SK-N-SH (cell line): ENCODE measurements around the gene MYO9A. TPM values are rescaled to one million over a fixed set of nuclear protein-coding genes. Genes with fewer than 3 reads are reported as not detected.

ENCODE experiments used
- CTCF ChIA-PET: fragments of 300-600, 350-600 bp; formaldehyde crosslinking; extraction: SDS; loops from one replicate; lab custom pipeline; 2021; lab: Yijun Ruan, JAX
- POLR2A ChIA-PET: fragments of 350-600 bp; sonication (Branson Sonifier 250); formaldehyde crosslinking; extraction: SDS; loops from one replicate; lab custom pipeline; 2020; ENCODE audit warnings: antibody characterized with exemption, inconsistent platforms; lab: Yijun Ruan, JAX
- DNase-seq: peaks from one replicate; pipeline ENCODE4 v3.0.0; 2012
- H2AFZ ChIP-seq: fragments of 200-600 bp; sonication (generic); 2 replicates; pipeline ENCODE4 v1.8.1; 2016; ENCODE audit warnings: antibody characterized with exemption, mild to moderate bottlenecking, low read depth
- H3F3A ChIP-seq: fragments of 200-600 bp; sonication (generic); replicated peaks from 2 replicates; pipeline ENCODE3; 2016; ENCODE audit warnings: antibody characterized with exemption, mild to moderate bottlenecking; ENCODE audit not compliant: insufficient read depth
- H3K27ac ChIP-seq, 2 experiments: fragments of 200-500 bp in 1 of 2; fragments of 200-600 bp in 1 of 2; sonication (Bioruptor generic) in 1 of 2; sonication (generic), shearing (Covaris generic) in 1 of 2; 2 replicates each; pipeline versions ENCODE4 v1.5.1 to v1.6.1; 2014 to 2016; ENCODE audit warnings: low read depth in 2 of 2, inconsistent platforms in 1 of 2, low read length in 1 of 2, mild to moderate bottlenecking in 1 of 2, mixed read lengths in 1 of 2
- H3K27me3 ChIP-seq: fragments of 200-600 bp; sonication (generic), shearing (Covaris generic); 2 replicates; pipeline ENCODE4 v1.6.1; 2016; ENCODE audit warnings: mixed run types; ENCODE audit not compliant: insufficient read depth
- H3K36me3 ChIP-seq, 2 experiments: fragments of 200-500 bp in 1 of 2; fragments of 200-600 bp in 1 of 2; sonication (Bioruptor generic) in 1 of 2; sonication (generic) in 1 of 2; replicated peaks in 1 of 2; 2 replicates each; pipeline versions ENCODE3 to v1.5.1; 2014 to 2016; ENCODE audit warnings: low read length in 1 of 2, mild to moderate bottlenecking in 1 of 2; ENCODE audit not compliant: insufficient read depth in 2 of 2, control insufficient read depth in 1 of 2
- H3K4me1 ChIP-seq, 2 experiments: fragments of 200-500 bp in 1 of 2; fragments of 200-600 bp in 1 of 2; sonication (Bioruptor generic) in 1 of 2; sonication (generic), shearing (Covaris generic) in 1 of 2; 2 replicates each; pipeline versions ENCODE4 v1.5.1 to v1.6.1; 2014 to 2016; ENCODE audit warnings: low read depth in 1 of 2, low read length in 1 of 2, mixed run types in 1 of 2; ENCODE audit not compliant: insufficient read depth in 2 of 2, control insufficient read depth in 1 of 2
- H3K4me2 ChIP-seq: fragments of 200-600 bp; sonication (generic), shearing (Covaris generic); 2 replicates; pipeline ENCODE4 v1.6.1; 2017; ENCODE audit warnings: mixed run types
- H3K4me3 ChIP-seq, 2 experiments: fragments of 200-500 bp in 1 of 2; fragments of 200-600 bp in 1 of 2; sonication (Bioruptor generic) in 1 of 2; sonication (generic), shearing (Covaris generic) in 1 of 2; 2 replicates each; pipeline versions ENCODE4 v1.5.1 to v1.8.1; 2014 to 2016; ENCODE audit warnings: low read depth in 2 of 2, inconsistent platforms in 1 of 2, low read length in 1 of 2, mild to moderate bottlenecking in 1 of 2, mixed read lengths in 1 of 2, moderate library complexity in 1 of 2
- H3K79me2 ChIP-seq: fragments of 200-600 bp; sonication (generic); 2 replicates; pipeline ENCODE4 v1.8.1; 2017; ENCODE audit warnings: mild to moderate bottlenecking; ENCODE audit not compliant: insufficient read depth
- H3K9ac ChIP-seq: fragments of 200-600 bp; sonication (generic); 2 replicates; pipeline ENCODE4 v1.6.1; 2017; ENCODE audit warnings: mixed run types
- H3K9me2 ChIP-seq: fragments of 200-600 bp; sonication (generic); 2 replicates; pipeline ENCODE4 v1.6.1; 2017; ENCODE audit warnings: mixed run types
- H3K9me3 ChIP-seq: fragments of 200-600 bp; sonication (generic); 2 replicates; pipeline ENCODE4 v1.6.1; 2017; ENCODE audit warnings: mixed run types, mild to moderate bottlenecking, moderate library complexity
- H4K20me1 ChIP-seq: fragments of 200-600 bp; sonication (generic); 2 replicates; pipeline ENCODE4 v1.6.1; 2017; ENCODE audit warnings: mild to moderate bottlenecking, mixed run types; ENCODE audit not compliant: insufficient read depth
- CHD2 ChIP-seq: fragments of 150-350 bp; IDR thresholded peaks from 2 replicates; pipeline ENCODE4 v1.6.1; 2018; ENCODE audit warnings: low read length; ENCODE audit not compliant: partially characterized antibody
- ELF1 ChIP-seq: IDR thresholded peaks from 2 replicates; pipeline ENCODE4 v1.4.0; 2012
- FOSL2 ChIP-seq: IDR thresholded peaks from 2 replicates; pipeline ENCODE4 v1.4.0; 2012; ENCODE audit warnings: low read depth, mild to moderate bottlenecking, moderate library complexity, borderline replicate concordance
- GATA2 ChIP-seq: sonication (generic); formaldehyde crosslinking; IDR thresholded peaks from 2 replicates; pipeline ENCODE4 v1.5.0; 2020; ENCODE audit warnings: mild to moderate bottlenecking, missing genetic modification reagents
- MEF2A ChIP-seq: IDR thresholded peaks from 2 replicates; pipeline ENCODE4 v1.4.0; 2012; ENCODE audit warnings: low read depth, borderline replicate concordance
- NFIC ChIP-seq: IDR thresholded peaks from 2 replicates; pipeline ENCODE4 v1.4.0; 2012; ENCODE audit warnings: borderline replicate concordance
- SIN3A ChIP-seq: IDR thresholded peaks from 2 replicates; pipeline ENCODE4 v1.6.1; 2012; ENCODE audit warnings: low read depth, mild to moderate bottlenecking, low read length, moderate library complexity, borderline replicate concordance
- SMC3 ChIP-seq: IDR thresholded peaks from 2 replicates; pipeline ENCODE4 v1.6.1; 2012; ENCODE audit warnings: low read depth, low read length, improper control_type of control experiment
- TAF1 ChIP-seq: IDR thresholded peaks from 2 replicates; pipeline ENCODE4 v1.6.1; 2012; ENCODE audit warnings: low read depth, mild to moderate bottlenecking, low read length, moderate library complexity, borderline replicate concordance
- WGBS: methylation state at CpG from one replicate; pipeline ENCODE4 v1.1.6; 2017; ENCODE audit warnings: low lambda C conversion rate; 5-methylcytosine and 5-hydroxymethylcytosine counted together
- polyA plus RNA-seq, 3 experiments: library from polyadenylated mRNA; depleted of rRNA; stranded (reverse); fragments of >200 nt; gene quantifications; 2 replicates each; pipeline ENCODE4 v1.2.3, GENCODE V29; 2012
- TF ChIP-seq, protein P1 (sequence below): IDR thresholded peaks from 2 replicates; pipeline ENCODE4 v1.4.0; 2012; ENCODE audit warnings: low read depth
- TF ChIP-seq, protein P2 (sequence below): IDR thresholded peaks from 2 replicates; pipeline ENCODE4 v1.4.0; 2012; ENCODE audit warnings: low read depth, borderline replicate concordance
- TF ChIP-seq, protein P3 (sequence below): fragments of 150-350 bp; IDR thresholded peaks from 2 replicates; pipeline ENCODE4 v1.6.1; 2017; ENCODE audit warnings: antibody characterized with exemption, low read length, low read depth, borderline replicate concordance
- TF ChIP-seq, protein P4 (sequence below): fragments of 200-600 bp; sonication (generic); IDR thresholded peaks from 2 replicates; pipeline ENCODE4 v1.6.1; 2017; ENCODE audit warnings: antibody characterized with exemption, mild to moderate bottlenecking, moderate library complexity
- TF ChIP-seq, protein P5 (sequence below): IDR thresholded peaks from 2 replicates; pipeline ENCODE4 v1.6.1; 2012; ENCODE audit warnings: mild to moderate bottlenecking, low read depth, low read length, moderate library complexity

Gene MYO9A
- polyA plus RNA-seq, 1 of the 3 experiments (the other 2 are of a cell fraction) = 4.1 TPM

DNA sequence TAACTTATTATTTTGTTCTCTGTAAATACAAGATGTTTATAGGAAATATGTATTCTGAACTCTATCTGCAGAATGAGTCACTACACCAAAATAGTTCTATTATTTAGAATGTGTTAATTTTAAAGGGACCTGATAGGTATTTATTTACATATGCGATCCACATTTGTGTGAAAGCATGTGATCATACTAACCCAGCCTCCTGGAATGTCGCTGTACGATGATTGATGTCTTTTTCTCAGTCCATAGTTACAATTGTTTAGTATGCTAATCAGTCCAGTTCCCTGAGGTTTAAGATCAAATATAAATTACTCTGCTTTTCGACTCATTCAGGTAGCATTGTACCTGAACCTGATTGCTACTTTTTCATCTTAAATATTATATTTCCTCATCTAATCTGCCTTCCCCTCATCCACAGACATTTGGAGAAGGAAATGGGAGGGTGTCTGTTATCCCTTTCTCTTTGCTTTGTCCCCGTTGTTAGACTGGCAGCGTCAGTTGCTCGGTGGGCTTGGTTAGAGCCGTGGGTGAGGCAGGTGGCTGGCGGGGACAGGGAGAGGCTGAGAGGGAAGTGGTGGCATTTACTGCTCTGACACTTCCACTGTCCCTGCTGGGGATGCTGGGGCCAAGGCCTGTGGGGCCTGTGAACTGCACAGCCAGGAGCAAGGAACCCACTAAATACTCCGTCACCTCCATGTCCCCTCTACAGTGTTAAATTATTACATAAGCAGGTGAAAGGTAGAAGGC lies 335.4 kb downstream of the MYO9A start (continued):
- TF ChIP-seq CHD2 = no peak
- TF ChIP-seq ELF1 = no peak
- TF ChIP-seq NFIC = no peak

DNA sequence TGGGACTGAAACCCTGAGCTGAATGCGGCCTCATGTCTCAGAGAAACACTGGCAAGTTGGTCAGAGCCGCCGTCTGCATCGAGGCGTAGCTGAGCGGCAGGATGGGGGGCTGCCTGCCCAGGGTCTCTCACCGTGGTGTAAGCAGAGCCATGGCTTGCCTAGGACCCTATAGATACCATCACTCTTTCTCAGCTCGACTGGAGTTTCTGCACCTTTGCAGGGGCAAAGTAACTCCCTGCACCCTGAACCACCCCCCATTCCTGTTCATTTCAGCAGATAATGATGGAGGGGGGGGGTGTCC lies 336.0 kb downstream of the MYO9A start:
- Histone ChIP-seq H3K4me2 (no peak overlapping the region), H3K79me2 (no peaks in the 10 kb centered on the region), H2AFZ (no peak overlapping the region), H3K27ac (no peak overlapping the region), H4K20me1 (no peaks in the 10 kb centered on the region), H3K27me3 (no peaks in the 10 kb centered on the region), H3K9ac (no peak overlapping the region), H3K4me3 (no peak overlapping the region), H3K4me1 (peaks cover 0 to 5% of the 10 kb centered on the region in 2 experiments; a peak in 1 of 4 replicates), H3K9me2 (no peaks in the 10 kb centered on the region), H3K9me3 (no peaks in the 10 kb centered on the region), H3K36me3 (no peaks in the 10 kb centered on the region), H3F3A (peaks cover 9% of the 10 kb centered on the region)
- WGBS = 70% methylated on average over 4 of the region's 8 CpGs
- ChIA-PET POLR2A (no interaction called here), CTCF (interaction anchor here (0.9 to 7.7 kb wide), 5 partner anchors 10 to 375 kb away, joined by 3 to 58 read pairs (median 8); no protein-coding TSS in a partner anchor)
- TF ChIP-seq MEF2A (no peak), TAF1 (no peak), SIN3A (no peak), CHD2 (no peak), GATA2 (CRISPR knock-in tag) (no peak), SMC3 (no peak), FOSL2 (no peak)
- TF ChIP-seq, protein P1, sequence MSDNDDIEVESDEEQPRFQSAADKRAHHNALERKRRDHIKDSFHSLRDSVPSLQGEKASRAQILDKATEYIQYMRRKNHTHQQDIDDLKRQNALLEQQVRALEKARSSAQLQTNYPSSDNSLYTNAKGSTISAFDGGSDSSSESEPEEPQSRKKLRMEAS = no peak
- TF ChIP-seq, protein P2, sequence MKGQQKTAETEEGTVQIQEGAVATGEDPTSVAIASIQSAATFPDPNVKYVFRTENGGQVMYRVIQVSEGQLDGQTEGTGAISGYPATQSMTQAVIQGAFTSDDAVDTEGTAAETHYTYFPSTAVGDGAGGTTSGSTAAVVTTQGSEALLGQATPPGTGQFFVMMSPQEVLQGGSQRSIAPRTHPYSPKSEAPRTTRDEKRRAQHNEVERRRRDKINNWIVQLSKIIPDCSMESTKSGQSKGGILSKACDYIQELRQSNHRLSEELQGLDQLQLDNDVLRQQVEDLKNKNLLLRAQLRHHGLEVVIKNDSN = no peak
- TF ChIP-seq, protein P3, sequence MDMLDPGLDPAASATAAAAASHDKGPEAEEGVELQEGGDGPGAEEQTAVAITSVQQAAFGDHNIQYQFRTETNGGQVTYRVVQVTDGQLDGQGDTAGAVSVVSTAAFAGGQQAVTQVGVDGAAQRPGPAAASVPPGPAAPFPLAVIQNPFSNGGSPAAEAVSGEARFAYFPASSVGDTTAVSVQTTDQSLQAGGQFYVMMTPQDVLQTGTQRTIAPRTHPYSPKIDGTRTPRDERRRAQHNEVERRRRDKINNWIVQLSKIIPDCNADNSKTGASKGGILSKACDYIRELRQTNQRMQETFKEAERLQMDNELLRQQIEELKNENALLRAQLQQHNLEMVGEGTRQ = no peak
- TF ChIP-seq, protein P4, sequence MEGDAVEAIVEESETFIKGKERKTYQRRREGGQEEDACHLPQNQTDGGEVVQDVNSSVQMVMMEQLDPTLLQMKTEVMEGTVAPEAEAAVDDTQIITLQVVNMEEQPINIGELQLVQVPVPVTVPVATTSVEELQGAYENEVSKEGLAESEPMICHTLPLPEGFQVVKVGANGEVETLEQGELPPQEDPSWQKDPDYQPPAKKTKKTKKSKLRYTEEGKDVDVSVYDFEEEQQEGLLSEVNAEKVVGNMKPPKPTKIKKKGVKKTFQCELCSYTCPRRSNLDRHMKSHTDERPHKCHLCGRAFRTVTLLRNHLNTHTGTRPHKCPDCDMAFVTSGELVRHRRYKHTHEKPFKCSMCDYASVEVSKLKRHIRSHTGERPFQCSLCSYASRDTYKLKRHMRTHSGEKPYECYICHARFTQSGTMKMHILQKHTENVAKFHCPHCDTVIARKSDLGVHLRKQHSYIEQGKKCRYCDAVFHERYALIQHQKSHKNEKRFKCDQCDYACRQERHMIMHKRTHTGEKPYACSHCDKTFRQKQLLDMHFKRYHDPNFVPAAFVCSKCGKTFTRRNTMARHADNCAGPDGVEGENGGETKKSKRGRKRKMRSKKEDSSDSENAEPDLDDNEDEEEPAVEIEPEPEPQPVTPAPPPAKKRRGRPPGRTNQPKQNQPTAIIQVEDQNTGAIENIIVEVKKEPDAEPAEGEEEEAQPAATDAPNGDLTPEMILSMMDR = no peak
- TF ChIP-seq, protein P5, sequence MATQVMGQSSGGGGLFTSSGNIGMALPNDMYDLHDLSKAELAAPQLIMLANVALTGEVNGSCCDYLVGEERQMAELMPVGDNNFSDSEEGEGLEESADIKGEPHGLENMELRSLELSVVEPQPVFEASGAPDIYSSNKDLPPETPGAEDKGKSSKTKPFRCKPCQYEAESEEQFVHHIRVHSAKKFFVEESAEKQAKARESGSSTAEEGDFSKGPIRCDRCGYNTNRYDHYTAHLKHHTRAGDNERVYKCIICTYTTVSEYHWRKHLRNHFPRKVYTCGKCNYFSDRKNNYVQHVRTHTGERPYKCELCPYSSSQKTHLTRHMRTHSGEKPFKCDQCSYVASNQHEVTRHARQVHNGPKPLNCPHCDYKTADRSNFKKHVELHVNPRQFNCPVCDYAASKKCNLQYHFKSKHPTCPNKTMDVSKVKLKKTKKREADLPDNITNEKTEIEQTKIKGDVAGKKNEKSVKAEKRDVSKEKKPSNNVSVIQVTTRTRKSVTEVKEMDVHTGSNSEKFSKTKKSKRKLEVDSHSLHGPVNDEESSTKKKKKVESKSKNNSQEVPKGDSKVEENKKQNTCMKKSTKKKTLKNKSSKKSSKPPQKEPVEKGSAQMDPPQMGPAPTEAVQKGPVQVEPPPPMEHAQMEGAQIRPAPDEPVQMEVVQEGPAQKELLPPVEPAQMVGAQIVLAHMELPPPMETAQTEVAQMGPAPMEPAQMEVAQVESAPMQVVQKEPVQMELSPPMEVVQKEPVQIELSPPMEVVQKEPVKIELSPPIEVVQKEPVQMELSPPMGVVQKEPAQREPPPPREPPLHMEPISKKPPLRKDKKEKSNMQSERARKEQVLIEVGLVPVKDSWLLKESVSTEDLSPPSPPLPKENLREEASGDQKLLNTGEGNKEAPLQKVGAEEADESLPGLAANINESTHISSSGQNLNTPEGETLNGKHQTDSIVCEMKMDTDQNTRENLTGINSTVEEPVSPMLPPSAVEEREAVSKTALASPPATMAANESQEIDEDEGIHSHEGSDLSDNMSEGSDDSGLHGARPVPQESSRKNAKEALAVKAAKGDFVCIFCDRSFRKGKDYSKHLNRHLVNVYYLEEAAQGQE = no peak
- no peak for DNase-seq
